Activated CD8-positive, alpha-beta memory T cell treated with anti-CD3 and anti-CD28 coated beads, Interleukin-2, amount 50 U/mL, for 1 hour (primary cell): ENCODE data around the gene RDH11.
"Not testable (repeated sequence)": the region's sequence is repeated elsewhere in the genome, so short reads cannot be mapped to it uniquely, and the experiment has no call there.

ENCODE experiments used
- DNase-seq: peaks from one replicate; pipeline ENCODE4 v3.0.0-alpha.2; 2020; ENCODE audit errors: extremely low read depth

The RDH11 gene, protein sequence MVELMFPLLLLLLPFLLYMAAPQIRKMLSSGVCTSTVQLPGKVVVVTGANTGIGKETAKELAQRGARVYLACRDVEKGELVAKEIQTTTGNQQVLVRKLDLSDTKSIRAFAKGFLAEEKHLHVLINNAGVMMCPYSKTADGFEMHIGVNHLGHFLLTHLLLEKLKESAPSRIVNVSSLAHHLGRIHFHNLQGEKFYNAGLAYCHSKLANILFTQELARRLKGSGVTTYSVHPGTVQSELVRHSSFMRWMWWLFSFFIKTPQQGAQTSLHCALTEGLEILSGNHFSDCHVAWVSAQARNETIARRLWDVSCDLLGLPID

DNA sequence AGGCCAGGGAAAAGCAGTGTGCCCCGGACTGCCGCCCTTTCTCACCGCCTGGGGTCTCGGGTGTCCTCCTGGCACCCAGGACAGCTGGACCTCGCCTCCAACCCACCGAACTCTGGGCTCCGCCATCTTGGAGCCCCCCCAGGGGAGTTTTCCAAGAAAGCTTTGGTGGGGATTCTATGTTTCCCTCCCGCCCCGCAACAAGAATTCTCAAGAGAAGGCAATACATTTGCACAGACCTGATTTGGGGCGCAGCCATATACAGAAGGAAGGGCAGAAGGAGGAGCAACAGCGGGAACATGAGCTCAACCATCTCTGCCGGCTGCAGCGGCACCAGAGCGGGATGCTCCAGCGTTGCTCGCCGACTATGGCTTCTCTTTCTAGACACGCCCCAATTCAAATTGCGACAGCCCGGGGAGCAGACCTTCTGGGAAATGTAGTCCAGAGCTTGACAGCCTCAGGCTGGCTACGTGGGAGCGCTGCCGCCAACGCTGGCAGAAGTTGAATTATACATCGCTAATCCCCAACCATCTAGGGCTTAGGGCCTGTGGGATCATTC is at the start of gene RDH11:
RDH11 (minus strand) TSS at position 371 of the 556 bp plus-strand sequence; CDS start at position 310, 61 bp downstream.
- peak; percentile 62 for DNase-seq

- no peak for DNase-seq
Measured at GRCh38 chr14:67744046-67744445, 48.5 kb upstream of the RDH11 start.

DNA sequence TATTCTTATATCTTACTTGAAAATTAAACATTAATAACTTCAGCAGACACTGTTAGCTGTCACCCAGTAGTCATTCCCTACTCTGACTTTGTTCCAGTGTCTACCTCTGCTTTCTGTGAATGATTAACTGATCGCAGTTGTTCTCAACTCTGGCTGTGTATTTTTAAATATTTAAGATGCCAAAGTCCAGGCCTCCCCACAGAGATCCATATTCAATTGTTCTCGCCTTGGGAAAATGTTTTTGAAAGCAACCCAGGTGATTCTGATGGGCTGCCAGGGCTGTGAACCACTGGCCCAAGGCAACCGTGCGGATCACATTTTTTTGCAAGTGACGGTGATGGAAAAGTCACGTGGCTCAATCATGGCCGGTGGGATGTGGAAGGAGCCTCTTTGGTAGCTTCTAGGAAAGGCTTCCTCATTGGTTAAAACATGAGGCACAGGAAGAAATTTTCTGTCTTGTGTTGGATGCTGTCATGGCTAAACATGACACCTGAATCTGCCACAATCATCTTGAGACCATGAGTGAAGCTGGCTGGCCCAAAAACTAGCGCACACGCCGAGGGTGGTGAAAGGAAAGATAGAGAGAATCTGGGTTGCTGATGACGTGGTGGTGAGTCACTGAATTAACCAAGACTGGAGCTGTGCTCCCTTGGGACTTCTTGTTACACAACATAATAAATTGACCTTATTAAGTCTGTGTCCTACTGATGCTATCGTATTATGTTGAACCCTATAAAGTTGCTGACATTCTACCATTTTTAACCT is 43.4 kb upstream of the RDH11 start:
- DNase-seq, result no peak

DNA sequence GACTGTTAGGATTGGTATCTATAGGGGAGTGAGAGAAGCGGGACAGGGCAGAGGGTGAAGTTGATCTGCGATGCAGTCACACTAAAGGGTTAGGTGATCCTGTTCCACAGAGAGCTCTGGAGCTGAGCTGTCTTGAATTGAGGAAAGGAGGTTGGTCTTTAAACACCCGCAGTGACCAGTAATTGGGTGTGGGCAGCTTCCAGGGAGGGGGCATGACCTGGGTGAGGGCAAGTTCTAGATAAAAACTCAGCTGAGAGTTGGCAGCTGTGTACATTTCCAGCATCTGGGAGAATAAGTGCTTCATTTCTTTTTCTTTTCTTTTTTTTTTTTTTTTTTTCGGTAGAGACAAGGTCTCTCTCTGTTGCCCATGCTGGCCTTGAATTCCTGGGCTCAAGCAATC is 41.2 kb upstream of the RDH11 start:
- no peak for DNase-seq

DNA sequence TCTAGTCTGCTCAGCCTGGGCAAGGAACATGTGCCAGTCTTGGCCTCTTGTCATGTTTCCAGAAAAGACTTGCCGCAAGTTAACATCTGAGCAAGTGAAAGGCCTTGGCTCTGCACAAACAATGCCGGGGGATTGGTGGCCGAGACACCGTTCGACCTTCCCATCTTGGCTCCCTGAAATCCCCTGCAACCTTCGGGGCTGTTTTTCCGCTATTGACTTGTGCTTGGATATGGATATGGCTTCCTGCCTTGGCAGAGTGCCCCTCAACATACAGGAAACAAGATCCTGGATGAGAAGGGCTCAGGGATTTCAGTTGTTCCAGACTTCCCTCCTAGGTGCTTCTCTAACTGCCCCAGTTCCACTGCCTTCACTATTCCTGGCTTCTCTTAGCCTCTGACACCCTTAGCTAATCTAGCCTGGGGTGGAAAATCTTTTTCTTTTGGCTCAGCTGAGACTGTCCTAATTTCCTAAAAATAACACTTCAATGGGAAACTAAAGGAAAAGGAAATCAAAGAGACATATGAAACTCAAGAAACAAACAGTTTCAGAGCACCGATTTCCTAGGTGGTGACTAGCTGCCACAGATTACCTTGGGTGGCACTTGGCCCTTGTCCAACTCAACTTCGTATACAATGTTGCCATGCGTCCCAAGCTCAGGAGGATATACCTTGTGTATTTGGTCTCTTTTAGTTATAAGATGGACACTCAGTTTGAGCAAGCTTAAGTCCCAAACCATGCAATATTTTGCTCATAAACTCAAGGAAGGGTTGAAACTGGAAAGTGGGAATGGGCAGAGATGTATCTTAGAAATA is 40.0 kb upstream of the RDH11 start:
- DNase-seq, result no peak

DNA sequence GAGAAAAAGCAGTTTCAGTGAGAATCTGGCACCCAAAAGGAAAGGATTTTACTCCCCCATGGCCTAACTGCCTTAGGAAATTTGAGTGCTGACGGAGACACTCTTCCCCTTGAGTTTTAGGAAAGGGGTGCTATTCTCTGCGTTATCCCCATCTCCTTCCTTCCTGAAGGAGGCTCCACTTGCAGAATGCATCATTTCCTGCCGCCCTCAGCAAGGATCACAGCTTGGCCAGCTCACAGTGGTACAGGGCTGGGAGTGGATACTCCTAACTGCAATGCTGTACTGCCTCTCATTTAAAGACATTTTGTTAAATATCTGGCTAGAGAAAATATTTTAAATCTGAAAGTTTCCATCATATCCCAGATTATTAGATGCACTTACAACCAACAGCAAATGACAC is 39.1 kb upstream of the RDH11 start:
- DNase-seq, result no peak

- no peak for DNase-seq
Measured at GRCh38 chr14:67733616-67734015, 38.1 kb upstream of the RDH11 start.

DNA sequence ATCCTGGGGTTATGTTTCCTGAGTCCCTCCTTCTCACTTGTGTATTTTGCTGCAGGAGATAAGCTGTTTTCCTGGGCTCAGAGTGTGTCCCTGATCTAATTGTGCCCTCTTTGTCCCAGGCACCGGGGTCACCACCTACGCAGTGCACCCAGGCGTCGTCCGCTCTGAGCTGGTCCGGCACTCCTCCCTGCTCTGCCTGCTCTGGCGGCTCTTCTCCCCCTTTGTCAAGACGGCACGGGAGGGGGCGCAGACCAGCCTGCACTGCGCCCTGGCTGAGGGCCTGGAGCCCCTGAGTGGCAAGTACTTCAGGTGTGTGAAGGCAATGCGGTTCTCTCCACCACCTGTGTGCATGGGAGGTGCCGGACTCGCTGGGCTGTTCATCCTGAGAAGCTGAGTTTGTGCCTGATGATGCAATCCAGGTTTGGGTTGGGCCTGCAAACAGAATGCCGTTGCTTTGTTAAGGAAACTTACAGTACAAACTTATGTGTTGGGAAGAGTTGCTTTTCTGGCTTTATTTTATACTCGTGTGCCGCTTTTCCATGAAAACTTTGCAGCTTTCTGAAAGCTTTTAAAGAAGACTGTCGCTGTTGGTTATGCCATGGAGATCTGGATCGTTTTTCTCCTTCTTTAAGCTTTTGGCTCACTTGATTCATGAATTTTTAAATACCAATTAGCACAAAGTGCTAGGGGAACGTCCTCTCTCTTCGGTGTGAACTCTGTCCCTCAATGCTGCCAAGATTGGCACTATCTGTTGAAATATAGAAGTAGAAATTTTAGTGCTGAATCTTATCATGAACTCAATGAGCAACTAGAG is 33.7 kb upstream of the RDH11 start:
- no peak for DNase-seq

DNA sequence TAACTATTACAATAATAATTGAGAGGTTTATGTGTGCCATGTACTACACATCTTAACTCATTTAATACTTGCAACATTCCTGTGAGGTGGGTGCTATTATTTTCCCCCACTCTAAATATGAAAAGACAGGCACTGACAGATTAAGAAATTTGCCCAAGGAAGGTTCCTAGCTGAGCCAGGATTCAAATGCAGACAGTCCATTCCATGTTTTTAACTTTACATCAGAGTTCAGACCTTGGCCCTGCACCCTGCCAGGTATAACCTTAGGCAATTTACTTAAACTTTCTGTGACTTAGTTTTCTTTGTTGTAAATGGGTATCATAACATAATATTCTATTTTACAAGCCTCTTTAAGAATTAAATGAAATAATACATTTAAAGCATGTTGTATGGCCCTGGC is 32.7 kb upstream of the RDH11 start:
- DNase-seq, result no peak

GRCh38 chr14:67727361-67727760 is 31.8 kb upstream of the RDH11 start:
- no peak for DNase-seq

GRCh38 chr14:67725171-67725570 is 29.6 kb upstream of the RDH11 start:
- DNase-seq, result no peak

GRCh38 chr14:67722293-67722692 is 26.7 kb upstream of the RDH11 start:
- no peak for DNase-seq

- DNase-seq, result no peak
Measured at GRCh38 chr14:67721875-67722274, 26.3 kb upstream of the RDH11 start.

DNA sequence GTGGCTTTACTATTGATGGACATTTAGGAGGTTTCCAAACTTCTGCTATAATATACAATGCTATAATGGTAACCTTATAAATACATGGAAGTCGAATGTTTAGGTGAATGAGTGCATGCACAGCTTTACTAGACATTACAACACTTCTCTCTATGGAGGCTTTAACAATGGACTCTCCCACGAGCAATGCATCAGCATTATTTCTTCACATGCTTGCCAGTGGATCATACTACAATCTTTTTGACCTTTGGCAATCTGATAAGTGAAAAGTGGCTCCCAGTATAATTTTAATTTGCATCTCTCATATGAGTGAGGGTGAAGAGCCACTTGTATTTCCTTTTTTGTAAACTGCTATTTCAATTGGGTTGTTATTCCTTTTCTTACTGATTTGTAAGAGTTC is 24.3 kb upstream of the RDH11 start:
- no peak for DNase-seq

DNA sequence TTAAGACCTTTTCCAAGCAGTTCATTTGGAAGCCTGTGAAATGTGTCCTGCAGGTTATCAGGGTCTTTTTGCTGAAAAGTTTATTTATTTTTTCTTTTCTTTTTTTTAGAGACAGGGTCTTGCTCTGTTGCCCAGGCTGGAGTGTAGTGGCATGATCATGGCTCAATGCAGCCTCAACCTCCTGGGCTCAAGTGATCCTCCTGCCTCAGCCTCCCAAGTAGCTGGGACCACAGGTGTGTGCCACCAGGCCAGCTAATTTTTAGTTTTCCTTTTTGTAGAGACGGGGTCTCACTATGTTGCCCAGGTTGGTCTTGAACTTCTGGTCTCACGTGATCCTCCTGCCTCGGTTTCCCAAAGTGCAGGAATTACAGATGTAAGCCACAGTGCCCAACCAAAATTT is 23.8 kb upstream of the RDH11 start:
- DNase-seq, result not testable (repeated sequence)

DNA sequence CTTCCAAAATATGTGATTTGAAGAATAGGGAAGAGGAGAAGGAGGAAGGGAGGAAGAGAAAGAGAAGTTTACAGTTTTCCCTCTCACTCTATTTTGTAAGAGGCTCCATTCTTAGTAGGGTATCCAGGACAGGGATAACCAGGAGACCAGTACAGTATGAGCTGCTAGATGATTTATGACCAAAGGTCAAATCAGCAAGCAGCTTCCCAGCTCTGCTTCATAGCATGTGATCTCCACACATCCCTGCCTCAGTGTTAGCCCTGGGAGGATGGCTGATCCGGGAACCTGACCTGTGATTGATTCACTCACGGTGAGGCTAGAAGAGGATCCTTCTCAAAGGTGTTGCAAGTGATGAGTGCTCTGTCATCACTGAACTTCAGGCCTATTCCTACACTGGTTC is 22.7 kb upstream of the RDH11 start:
- no peak for DNase-seq

DNA sequence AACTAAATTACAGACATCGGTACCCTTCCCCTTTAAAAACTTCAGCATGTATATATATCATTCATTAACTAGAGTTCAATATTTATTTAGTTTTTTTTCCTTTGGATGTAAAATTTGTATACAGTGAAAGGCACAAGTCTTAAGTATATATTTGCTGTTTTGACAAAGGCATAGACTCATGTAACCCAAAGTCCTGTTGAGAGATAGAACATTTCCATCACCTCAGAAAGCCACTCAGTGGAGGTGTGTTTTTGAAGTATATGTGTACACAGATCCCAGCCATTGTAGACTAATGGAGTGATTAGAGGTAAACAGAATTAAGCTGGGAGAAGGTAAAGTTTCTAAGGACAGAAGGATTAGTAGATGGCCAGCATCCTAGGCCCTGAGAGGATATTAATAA is 21.5 kb upstream of the RDH11 start:
- no peak for DNase-seq

DNA sequence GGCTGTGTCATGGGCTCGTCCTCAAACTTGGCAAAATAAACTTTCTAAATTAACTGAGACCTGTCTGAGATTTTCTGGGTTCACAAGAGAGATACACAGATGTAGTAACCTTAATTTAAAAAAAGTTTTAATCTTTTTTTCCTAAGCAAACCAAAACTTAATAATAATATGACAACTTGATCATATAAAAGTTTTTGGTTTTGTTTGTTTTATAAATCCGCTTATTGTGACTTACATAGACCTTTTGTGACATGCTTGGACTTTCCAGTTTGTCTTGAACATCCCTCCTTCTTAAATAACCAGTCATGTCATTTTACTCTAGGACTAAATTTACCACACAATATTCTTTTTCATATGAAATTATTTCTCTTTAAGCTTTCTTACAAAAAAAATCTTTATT is 14.6 kb upstream of the RDH11 start:
- DNase-seq, result no peak

- not testable (repeated sequence) for DNase-seq
Measured at GRCh38 chr14:67709796-67710195, 14.2 kb upstream of the RDH11 start.

DNA sequence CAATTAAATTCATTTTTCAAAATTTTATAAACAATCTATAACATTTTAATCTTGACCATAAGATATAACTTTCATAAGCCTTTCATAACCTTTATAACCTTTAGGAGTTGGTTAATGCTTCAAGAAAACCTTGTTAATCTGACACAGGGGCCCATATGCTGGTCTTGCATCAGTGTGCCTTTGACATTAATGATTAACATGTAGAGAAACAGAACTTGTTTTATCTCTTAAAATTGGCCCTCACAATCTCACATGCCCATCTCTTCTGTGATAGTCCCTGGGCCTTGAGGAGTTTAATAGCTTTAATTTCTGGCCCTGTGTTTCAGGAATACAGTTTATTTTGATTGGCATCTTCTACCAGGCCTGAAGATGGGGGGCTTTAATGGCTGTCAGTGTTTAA is 13.8 kb upstream of the RDH11 start:
- not testable (repeated sequence) for DNase-seq

DNA sequence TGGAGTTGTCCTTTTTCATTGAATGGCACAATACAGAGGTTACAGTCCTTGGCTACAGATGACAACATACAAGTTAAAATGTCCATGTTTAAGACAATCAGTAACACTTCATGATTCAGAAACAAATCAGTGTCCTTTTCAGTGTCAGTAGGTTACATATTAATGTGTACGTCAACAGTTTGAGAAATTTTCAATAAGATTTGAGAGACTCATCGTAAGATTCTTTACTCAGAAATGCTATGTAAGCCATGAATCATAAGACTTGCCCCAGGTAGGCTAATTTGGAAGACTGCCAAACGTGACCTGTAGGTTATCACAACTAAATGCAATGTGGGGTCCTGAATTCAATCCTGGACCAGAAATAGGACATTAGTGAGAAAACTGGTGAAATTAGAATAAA is 9.6 kb upstream of the RDH11 start:
- no peak for DNase-seq
